Lower lobe of right lung (tissue), 2 donors: ENCODE results near the gene DTD1. TPM values are rescaled to one million over a fixed set of nuclear protein-coding genes. Genes with fewer than 3 reads are reported as not detected.
A peak's percentile ranks its signal among the peaks of the same experiment; 100 is the strongest.

ENCODE experiments used
- ATAC-seq, 2 donors: fragments of 200-7000 bp; cut with Tn5 transposase; one replicate each; pipeline ENCODE4 v1.9.1; 2020 to 2022; ENCODE audit warnings: mild to moderate bottlenecking in 2 of 2, moderate library complexity in 2 of 2
- DNase-seq: peaks from one replicate; pipeline ENCODE4 v3.0.0-alpha.2; 2020
- H3K27ac ChIP-seq: fragments of 200-600 bp; one replicate; pipeline ENCODE4 v1.8.0; 2022
- H3K27me3 ChIP-seq: fragments of 200-600 bp; one replicate; pipeline ENCODE4 v1.8.0; 2022; ENCODE audit warnings: low read depth
- H3K36me3 ChIP-seq: fragments of 200-600 bp; one replicate; pipeline ENCODE4 v1.8.0; 2022; ENCODE audit warnings: mild to moderate bottlenecking
- H3K4me1 ChIP-seq: fragments of 200-600 bp; one replicate; pipeline ENCODE4 v1.8.0; 2022
- H3K4me3 ChIP-seq: fragments of 200-600 bp; one replicate; pipeline ENCODE4 v1.8.0; 2022; ENCODE audit warnings: mild to moderate bottlenecking
- H3K9me3 ChIP-seq: fragments of 200-600 bp; one replicate; pipeline ENCODE4 v1.8.0; 2022
- intact Hi-C: fragments of 100-400 bp; cut with DNase I; formaldehyde crosslinking; loops from one replicate; pipeline ENCODE4 v1.11.0; 2022
- total RNA-seq: library from RNA; stranded (reverse); fragmentation: NEBNext Ultra II Directional; extraction: Animal tissue kit (Norgen Biotek cat#: 25700); gene quantifications from one replicate; pipeline ENCODE4 v1.2.1, GENCODE V29; 2021
- TF ChIP-seq, protein P1 (sequence below): fragments of 200-600 bp; IDR thresholded peaks from one replicate; pipeline ENCODE4 v1.8.0; 2022; ENCODE audit warnings: antibody characterized with exemption, mild to moderate bottlenecking
- donor health status: DM: no; HTN: yes; CAD: no; lungs with severe emphysema.

Gene DTD1
- total RNA-seq, 1 donor from 2014 or later, result 15.7 TPM

DNA sequence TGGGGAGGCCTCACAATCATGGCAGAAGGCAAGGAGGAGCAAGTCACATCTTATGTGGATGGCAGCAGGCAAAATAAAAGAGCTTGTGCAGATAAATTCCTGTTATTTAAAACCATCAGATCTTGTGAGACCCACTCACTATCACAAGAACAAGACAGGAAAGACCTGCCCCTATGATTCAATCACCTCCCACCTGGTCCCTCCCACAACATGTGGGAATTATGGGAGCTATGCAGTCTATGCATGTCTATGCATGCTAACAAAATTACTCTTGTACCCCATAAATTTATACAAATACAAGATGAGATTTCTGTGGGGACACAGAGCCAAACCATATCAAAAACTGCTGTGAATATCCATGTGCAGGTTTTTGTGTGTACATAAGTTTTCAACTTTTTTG is 200.2 kb downstream of the DTD1 start:
- TF ChIP-seq, protein P1, sequence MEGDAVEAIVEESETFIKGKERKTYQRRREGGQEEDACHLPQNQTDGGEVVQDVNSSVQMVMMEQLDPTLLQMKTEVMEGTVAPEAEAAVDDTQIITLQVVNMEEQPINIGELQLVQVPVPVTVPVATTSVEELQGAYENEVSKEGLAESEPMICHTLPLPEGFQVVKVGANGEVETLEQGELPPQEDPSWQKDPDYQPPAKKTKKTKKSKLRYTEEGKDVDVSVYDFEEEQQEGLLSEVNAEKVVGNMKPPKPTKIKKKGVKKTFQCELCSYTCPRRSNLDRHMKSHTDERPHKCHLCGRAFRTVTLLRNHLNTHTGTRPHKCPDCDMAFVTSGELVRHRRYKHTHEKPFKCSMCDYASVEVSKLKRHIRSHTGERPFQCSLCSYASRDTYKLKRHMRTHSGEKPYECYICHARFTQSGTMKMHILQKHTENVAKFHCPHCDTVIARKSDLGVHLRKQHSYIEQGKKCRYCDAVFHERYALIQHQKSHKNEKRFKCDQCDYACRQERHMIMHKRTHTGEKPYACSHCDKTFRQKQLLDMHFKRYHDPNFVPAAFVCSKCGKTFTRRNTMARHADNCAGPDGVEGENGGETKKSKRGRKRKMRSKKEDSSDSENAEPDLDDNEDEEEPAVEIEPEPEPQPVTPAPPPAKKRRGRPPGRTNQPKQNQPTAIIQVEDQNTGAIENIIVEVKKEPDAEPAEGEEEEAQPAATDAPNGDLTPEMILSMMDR, result no peak
- no peak for DNase-seq
- no peak for ATAC-seq

GRCh38 chr20:18790787-18791186 is 202.9 kb downstream of the DTD1 start:
- Histone ChIP-seq H3K36me3 (no peaks in the 10 kb centered on the region), H3K27ac (no peak overlapping the region), H3K4me1 (peaks cover 8% of the 10 kb centered on the region), H3K9me3 (no peaks in the 10 kb centered on the region), H3K4me3 (no peak overlapping the region), H3K27me3 (peaks cover 8% of the 10 kb centered on the region)
- intact Hi-C loops, result no loop called here
- TF ChIP-seq, protein P1, result no peak
- ATAC-seq (no peak), DNase-seq (no peak)

More for the DNA sequence above, 200.2 kb downstream of the DTD1 start:
- no peaks in the 10 kb centered on the region for H3K9me3 ChIP-seq
- no peaks in the 10 kb centered on the region for H3K4me1 ChIP-seq
- intact Hi-C loops, result no loop called here
- peaks cover 8% of the 10 kb centered on the region for H3K27me3 ChIP-seq
- no peak overlapping the region for H3K27ac ChIP-seq
- H3K4me3 ChIP-seq, result no peak overlapping the region
- no peaks in the 10 kb centered on the region for H3K36me3 ChIP-seq

DNA sequence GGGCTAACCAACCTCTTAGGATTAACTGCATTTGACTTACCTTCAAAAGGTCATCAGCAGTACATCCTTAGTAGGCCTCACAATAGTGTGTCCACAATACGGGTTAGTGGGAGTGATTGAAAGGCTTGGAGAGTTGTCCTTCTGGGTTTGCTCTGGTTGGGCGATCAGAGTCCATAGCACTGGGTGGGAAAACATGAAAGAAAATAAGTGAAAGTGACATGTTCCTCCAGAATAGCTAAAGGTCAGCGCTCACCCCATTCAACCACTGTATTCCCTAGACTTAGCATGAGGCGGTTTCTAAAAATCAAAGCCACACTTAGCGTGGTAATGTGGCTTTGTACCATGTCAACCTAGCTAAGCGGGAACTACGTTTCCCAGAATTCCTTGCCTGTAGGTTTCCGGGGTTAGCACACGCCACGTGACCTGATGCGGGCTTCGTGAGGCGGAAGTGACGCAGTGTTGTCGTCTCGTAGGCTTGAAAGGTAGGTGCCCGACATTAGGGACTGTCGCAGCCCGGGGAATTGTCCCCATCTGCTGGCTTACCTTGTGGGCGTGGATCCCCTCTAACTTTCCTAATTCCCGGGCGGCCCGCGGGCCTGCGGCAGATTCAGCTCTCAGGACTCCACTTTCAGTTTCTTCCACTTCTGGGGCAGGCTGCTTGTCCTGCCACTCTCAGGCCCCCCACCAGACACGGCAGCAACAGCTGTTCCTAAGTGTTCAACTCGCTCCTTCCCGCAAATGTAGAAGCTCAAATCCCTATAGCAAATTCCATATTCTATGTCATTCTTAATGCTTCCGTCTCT is 206.0 kb downstream of the DTD1 start:
- peak overlapping the region; percentile 96 for H3K27ac ChIP-seq
- intact Hi-C loops, result no loop called here
- ATAC-seq, result peak; percentile 97 to 100

GRCh38 chr20:18794428-18794787 is 206.6 kb downstream of the DTD1 start:
- H3K4me1 ChIP-seq, result peaks cover 8% of the 10 kb centered on the region
- DNase-seq, result no peak
- intact Hi-C loops, result no loop called here
- peak overlapping the region; percentile 96 for H3K27ac ChIP-seq
- no peaks in the 10 kb centered on the region for H3K9me3 ChIP-seq
- peaks cover under 1% of the 10 kb centered on the region for H3K27me3 ChIP-seq
- ATAC-seq, result no peak
- H3K4me3 ChIP-seq, result peak overlapping the region; percentile 78
- H3K36me3 ChIP-seq, result no peaks in the 10 kb centered on the region
- TF ChIP-seq, protein P1, result no peak

More for the DNA sequence above, 206.0 kb downstream of the DTD1 start:
- peak; percentile 94 for DNase-seq
- H3K4me3 ChIP-seq, result peak overlapping the region; percentile 78
- peaks cover 7% of the 10 kb centered on the region for H3K27me3 ChIP-seq
- no peaks in the 10 kb centered on the region for H3K9me3 ChIP-seq
- H3K36me3 ChIP-seq, result no peaks in the 10 kb centered on the region
- TF ChIP-seq, protein P1, result no peak
- H3K4me1 ChIP-seq, result peaks cover 8% of the 10 kb centered on the region

DNA sequence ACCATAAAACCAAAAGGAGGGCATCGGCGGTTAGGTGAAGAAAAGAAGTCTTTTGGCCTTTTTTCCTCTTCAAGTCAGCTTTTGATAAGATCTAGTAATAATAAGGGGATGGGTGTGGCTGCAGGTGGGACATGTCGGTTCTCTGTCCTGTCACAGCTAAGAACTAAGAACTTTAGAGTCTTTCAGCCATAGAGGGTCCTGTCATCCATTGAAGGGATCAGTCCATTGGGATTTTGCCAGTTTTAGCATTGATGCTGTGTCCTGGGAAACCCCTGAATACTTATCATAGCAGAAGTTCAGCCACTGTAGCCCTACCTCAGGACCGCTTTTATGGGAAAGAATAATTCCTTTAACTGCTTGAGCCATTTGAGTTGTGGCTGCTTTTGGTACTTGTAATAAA is 207.5 kb downstream of the DTD1 start:
- H3K4me3 ChIP-seq, result no peak overlapping the region
- ATAC-seq, result no peak
- no peak overlapping the region for H3K27ac ChIP-seq
- DNase-seq, result no peak
- H3K9me3 ChIP-seq, result no peaks in the 10 kb centered on the region
- TF ChIP-seq, protein P1, result no peak
- intact Hi-C loops, result no loop called here
- peaks cover 8% of the 10 kb centered on the region for H3K4me1 ChIP-seq
- no peaks in the 10 kb centered on the region for H3K27me3 ChIP-seq
- H3K36me3 ChIP-seq, result no peaks in the 10 kb centered on the region
